AG08395 (cell line): ENCODE results near the gene MYO7B.
"Not testable (repeated sequence)": the region's sequence is repeated elsewhere in the genome, so short reads cannot be mapped to it uniquely, and the experiment has no call there.

Experiments used
- DNase-seq: peaks from one replicate; pipeline ENCODE4 v3.0.0; 2012; ENCODE audit warnings: mixed read lengths, low spot score

MYO7B gene

GRCh38 chr2:127552846-127553245 lies 17.4 kb downstream of the MYO7B start:
- no peak for DNase-seq

GRCh38 chr2:127558911-127559310 lies 23.4 kb downstream of the MYO7B start:
- DNase-seq: no peak

- DNase-seq: no peak
Measured at GRCh38 chr2:127559454-127559853, 24.0 kb downstream of the MYO7B start.

- DNase-seq: peak; percentile 25
Measured at GRCh38 chr2:127560201-127560930, 24.9 kb downstream of the MYO7B start.

DNA sequence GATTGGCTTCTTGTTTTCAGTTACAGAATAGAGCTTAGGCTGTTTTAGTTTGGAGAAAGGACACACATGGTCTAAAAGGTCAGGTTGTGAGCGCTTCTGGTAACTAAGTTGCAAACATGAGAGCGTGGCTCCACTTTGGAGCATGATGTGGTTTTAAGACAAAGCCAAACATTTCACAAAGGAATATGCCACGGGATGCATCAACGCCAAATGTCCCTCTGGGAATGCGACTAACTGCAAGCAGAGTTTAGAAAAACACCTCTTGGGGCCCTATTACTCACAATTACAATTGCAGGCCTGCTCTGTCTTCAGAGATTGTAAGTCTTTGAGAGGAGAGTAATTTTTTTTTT lies 25.4 kb downstream of the MYO7B start:
- no peak for DNase-seq

GRCh38 chr2:127561371-127561770 lies 25.9 kb downstream of the MYO7B start:
- DNase-seq: no peak

GRCh38 chr2:127562936-127563335 lies 27.5 kb downstream of the MYO7B start:
- DNase-seq: no peak

- no peak for DNase-seq
Measured at GRCh38 chr2:127563458-127564428, 28.3 kb downstream of the MYO7B start.

DNA sequence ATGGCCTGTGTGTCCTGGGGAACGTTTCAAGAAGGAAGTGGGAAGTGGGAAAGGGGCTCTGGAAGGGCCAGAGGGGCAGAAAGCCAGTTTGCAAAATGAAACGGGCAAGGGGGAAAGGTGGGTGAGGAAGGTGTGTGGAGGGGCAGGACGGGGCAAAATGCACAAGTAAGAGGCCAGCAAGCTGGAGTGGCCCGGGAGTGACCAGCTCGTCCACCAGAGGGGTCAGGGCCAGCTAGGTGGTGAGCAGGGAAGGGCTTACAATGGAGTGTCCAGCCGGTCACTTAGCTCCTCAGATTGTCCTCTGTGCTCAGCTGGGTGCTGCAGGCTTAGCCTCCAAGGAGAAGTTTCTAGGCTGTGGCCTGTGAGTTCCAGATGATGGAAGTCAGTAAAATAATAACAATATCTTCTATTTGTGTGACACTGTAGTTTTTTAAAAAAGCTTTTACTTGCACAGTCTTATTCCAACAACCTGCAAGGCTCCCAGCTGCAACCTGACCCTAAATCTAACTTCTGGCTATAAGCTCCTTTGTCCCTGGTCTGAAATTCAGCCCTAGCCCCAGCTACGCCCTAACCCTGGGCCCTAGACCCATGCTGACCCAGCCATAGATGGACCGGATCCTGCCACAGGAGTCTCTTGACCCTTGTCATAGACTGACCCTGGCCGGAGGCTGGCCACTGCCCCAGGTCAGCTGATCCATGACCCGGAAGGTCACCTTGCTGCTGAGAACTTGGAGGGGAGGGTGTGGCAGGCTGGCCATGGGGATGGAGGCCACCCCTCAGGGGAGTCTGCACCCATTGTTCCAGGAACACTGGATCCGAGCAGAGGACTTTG lies 29.2 kb downstream of the MYO7B start:
- DNase-seq: no peak

DNA sequence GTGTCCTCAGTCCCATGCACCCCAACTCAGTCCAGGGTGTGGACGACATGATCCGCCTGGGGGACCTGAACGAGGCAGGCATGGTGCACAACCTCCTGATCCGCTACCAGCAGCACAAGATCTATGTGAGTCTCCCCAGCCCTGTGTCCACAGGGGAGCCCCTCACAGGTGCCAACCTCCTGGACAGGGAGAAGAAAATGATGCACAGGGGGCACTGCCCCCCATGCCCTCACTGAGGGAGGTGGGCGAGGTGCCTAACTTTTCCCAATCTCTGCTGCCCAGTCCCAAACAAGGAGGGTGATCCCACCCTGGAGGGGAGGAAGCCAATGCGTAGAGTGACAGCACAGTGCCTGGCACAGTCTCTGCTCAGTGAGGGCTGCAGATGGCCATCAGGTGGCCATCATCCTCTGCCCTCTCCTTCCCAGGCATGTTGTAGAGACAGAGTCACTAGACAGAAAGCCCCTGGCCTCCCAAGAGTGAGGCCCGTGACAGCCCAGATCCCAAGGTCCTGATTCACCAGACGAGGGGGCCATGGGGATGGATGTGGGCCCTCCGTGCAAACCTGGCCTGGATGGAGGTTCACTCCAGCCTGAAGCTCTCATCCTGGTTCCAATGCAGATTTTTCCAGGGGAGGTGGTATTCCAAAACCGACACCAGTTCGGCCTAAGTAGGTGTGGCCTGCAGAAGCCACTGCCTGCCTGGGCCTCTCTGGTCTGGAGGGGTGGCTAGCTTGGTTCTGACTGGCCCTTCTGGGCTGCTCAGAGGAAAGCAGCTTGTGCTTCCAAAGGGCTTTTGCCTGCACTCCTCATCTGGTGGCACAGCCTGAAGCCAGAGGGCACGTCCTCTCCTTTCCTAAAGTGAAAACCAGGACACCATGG lies 30.0 kb downstream of the MYO7B start:
- no peak for DNase-seq

- DNase-seq: no peak
Measured at GRCh38 chr2:127566139-127566417, 30.6 kb downstream of the MYO7B start.

DNA sequence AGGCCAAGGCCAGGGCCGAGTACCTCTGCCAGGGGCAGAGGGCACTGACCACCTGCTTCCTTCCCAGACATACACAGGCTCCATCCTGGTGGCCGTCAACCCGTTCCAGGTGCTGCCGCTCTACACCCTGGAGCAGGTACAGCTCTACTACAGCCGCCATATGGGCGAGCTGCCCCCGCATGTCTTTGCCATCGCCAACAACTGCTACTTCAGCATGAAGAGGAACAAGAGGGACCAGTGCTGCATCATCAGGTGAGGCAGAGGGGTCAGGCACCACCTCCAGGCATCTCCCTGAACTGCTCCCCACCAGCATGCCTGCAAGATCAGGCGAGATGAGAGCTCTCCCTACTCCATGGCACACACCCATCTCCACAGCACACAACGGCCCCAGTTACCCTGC lies 31.1 kb downstream of the MYO7B start:
- DNase-seq: no peak

- DNase-seq: no peak
Measured at GRCh38 chr2:127567351-127567854, 31.9 kb downstream of the MYO7B start.

DNA sequence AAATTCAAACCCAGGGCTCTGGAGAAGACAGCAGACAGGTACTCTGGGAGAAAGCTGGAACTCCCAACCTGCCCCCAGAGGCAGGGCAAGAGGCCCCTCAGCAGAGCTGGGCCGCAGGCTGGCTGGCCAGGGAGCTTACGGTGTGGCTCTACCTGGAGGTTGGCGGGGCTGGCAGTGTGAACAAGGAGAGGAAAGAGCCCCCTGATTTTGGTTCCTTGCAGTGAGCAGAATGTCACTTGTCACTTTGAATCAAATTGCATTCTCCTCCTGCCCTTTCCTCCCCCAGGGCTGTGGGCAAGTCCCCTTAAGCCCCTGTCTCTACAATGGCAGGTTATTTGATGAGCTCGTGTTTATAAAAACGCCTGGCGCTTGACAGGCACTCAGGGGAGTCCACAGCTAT lies 32.6 kb downstream of the MYO7B start:
- DNase-seq: no peak

DNA sequence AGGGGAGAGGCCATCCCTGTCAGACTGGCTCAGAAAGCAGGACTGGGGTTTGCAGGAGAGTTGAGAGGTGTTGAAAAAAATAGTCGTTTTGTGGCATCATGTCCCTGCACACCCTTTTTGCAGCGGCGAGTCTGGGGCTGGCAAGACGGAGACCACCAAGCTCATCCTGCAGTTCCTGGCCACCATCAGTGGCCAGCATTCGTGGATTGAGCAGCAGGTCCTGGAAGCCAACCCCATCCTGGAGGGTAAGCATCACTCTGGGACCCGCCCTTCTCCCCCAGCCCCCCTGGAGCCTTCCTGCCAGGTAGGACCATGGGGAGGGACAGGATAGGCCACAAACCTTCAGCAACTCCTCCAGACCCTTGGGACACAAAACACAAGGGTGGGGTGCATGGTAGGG lies 34.2 kb downstream of the MYO7B start:
- DNase-seq: no peak

- DNase-seq: peak; percentile 39
Measured at GRCh38 chr2:127570282-127571250, 35.1 kb downstream of the MYO7B start.

GRCh38 chr2:127572352-127572751 lies 36.9 kb downstream of the MYO7B start:
- DNase-seq: not testable (repeated sequence)

DNA sequence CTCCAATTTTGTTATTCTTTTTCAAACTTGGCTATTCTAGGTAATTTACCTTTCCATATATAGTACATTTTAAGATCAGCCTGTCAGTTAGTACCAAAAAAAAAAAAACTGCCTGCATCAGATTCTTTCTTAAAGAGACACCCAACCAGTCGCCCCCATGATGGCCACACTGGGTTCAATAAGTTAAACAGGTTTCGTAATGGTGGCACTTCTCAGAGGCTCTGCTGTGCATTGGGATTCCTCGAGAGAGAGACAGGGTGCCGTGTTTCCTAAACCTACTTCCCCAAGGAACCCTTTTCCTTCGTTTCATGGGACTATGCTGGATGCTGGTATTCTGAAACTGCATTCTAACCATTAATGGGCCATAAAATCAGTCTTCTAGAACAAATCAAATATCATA lies 37.4 kb downstream of the MYO7B start:
- no peak for DNase-seq

GRCh38 chr2:127573298-127573697 lies 37.8 kb downstream of the MYO7B start:
- DNase-seq: no peak

- DNase-seq: no peak
Measured at GRCh38 chr2:127573771-127574170, 38.3 kb downstream of the MYO7B start.
